Measurements from ENCODE around the gene UROC1. TPM values are rescaled to one million over a fixed set of nuclear protein-coding genes. Genes with fewer than 3 reads are reported as not detected.

Gene UROC1
- total and polyA plus RNA-seq, 2 of the 13 experiments (the other 11 are each of a cell fraction or from before 2014, with no cell fraction given): 0.71 to 1.3 TPM

- TF ChIP-seq SOX13 (IDR thresholded peaks at IDR 0.05) (no peak), SOX13 (CRISPR knock-in tag; conservative IDR thresholded peaks at IDR 0.05 in 1 of 2, IDR thresholded peaks at IDR 0.05 in 1 of 2) (no peak), AHR (CRISPR knock-in tag; IDR thresholded peaks at IDR 0.05) (no peak), PHF21A (CRISPR knock-in tag; IDR thresholded peaks at IDR 0.05) (no peak), TGIF2 (CRISPR knock-in tag; IDR thresholded peaks at IDR 0.05) (no peak), ZNF510 (CRISPR knock-in tag; IDR thresholded peaks at IDR 0.05; ENCODE audit: low read depth) (no peak), ZNF264 (CRISPR knock-in tag; IDR thresholded peaks at IDR 0.05) (no peak), SMAD9 (CRISPR knock-in tag; IDR thresholded peaks at IDR 0.05) (no peak), PTBP1 (IDR thresholded peaks at IDR 0.05; ENCODE audit: low read depth, low read length, poor library complexity, severe bottlenecking) (no peak), EEA1 (CRISPR knock-in tag; IDR thresholded peaks at IDR 0.05; ENCODE audit: borderline replicate concordance) (no peak)
Measured at GRCh38 chr3:126480206-126480605, 37.4 kb downstream of the UROC1 start (continued).

- H4K20me1 ChIP-seq (ENCODE audit: insufficient read depth, low read length): no peaks in the 10 kb centered on the region
- H2AFZ ChIP-seq (ENCODE audit: low read length): no peak overlapping the region
- BruUV-seq (replicated peaks): no TSS peak
- no peak for DNase-seq (ENCODE audit: low spot score)
- ATAC-seq: no peak
- no peak overlapping the region for H3K9ac ChIP-seq (ENCODE audit: insufficient read depth, low read depth, low read length)
- WGBS (ENCODE audit: low lambda C conversion rate): 17% methylated on average over 1 of the region's 1 CpG
- ChIA-PET POLR2A (no interaction called here), CTCF (ENCODE audit: low intra/inter-chr PET ratio, low total read pairs) (no interaction called here)
- H3K4me1 ChIP-seq (ENCODE audit: insufficient read depth, low read length): peaks cover 82% of the 10 kb centered on the region
- FAIRE-seq: no peak
- TF ChIP-seq ZZZ3 (CRISPR knock-in tag; IDR thresholded peaks at IDR 0.05; ENCODE audit: borderline replicate concordance) (no peak), ZNF770 (CRISPR knock-in tag; IDR thresholded peaks at IDR 0.05) (peak; percentile 93), SMAD9 (CRISPR knock-in tag; IDR thresholded peaks at IDR 0.05) (no peak)
- no peak overlapping the region for H3K4me3 ChIP-seq (replicated peaks in 1 of 3; ENCODE audit: insufficient read depth in 1 of 3, low read depth in 2 of 3, low read length in 3 of 3)
- no peaks in the 10 kb centered on the region for H3K36me3 ChIP-seq (replicated peaks in 1 of 2; ENCODE audit: control insufficient read depth in 1 of 2, insufficient read depth in 2 of 2, low read length in 2 of 2)
- H3K9me3 ChIP-seq (ENCODE audit: low read length): no peaks in the 10 kb centered on the region
- H3K4me2 ChIP-seq (ENCODE audit: low read depth, low read length): no peak overlapping the region
- intact Hi-C loops (cut with micrococcal nuclease; ENCODE audit: unreplicated experiment): loop anchor here (5.0 kb wide), 1 partner anchor 38 kb away; the partner anchor contains the start of gene UROC1
- in situ Hi-C loops (cut with HindIII; ENCODE audit: extremely low pct_ligation_motif_present, low pct_unique_long_range_greater_than_20kb): no loop called here
- peaks cover 5% of the 10 kb centered on the region for H3K79me2 ChIP-seq (ENCODE audit: insufficient read depth, low read length)
- H3K27ac ChIP-seq (ENCODE audit: extremely low read length, insufficient read depth, low read length): no peak overlapping the region
- no peaks in the 10 kb centered on the region; a peak in 1 of 5 replicates for H3K27me3 ChIP-seq (ENCODE audit: control insufficient read depth in 1 of 2, insufficient read depth in 2 of 2, low read length in 2 of 2)
Measured at GRCh38 chr3:126479642-126480041, 37.9 kb downstream of the UROC1 start.
